Activated CD8-positive, alpha-beta memory T cell treated with anti-CD3 and anti-CD28 coated beads for 36 hours (primary cell): ENCODE results near the gene ZDHHC14. TPM values are rescaled to one million over a fixed set of nuclear protein-coding genes. Genes with fewer than 3 reads are reported as not detected.

ENCODE experiments used
- CTCF ChIA-PET: fragments of 350-600 bp; sonication (Branson Sonifier 250); formaldehyde crosslinking; loops from one replicate; lab custom pipeline; 2021; ENCODE audit warnings: antibody characterized with exemption; lab: Charles Lee
- POLR2A ChIA-PET: fragments of 350-600 bp; sonication (Branson Sonifier 250); formaldehyde crosslinking; loops from one replicate; lab custom pipeline; 2021; ENCODE audit warnings: antibody characterized with exemption; lab: Charles Lee
- total RNA-seq, 2 experiments: library from RNA; stranded (reverse); gene quantifications; one replicate each; pipeline ENCODE4 v1.2.3, GENCODE V29; 2021

Gene ZDHHC14
- total RNA-seq, 2 experiments from 2014 or later = 6.5 to 7.2 TPM

DNA sequence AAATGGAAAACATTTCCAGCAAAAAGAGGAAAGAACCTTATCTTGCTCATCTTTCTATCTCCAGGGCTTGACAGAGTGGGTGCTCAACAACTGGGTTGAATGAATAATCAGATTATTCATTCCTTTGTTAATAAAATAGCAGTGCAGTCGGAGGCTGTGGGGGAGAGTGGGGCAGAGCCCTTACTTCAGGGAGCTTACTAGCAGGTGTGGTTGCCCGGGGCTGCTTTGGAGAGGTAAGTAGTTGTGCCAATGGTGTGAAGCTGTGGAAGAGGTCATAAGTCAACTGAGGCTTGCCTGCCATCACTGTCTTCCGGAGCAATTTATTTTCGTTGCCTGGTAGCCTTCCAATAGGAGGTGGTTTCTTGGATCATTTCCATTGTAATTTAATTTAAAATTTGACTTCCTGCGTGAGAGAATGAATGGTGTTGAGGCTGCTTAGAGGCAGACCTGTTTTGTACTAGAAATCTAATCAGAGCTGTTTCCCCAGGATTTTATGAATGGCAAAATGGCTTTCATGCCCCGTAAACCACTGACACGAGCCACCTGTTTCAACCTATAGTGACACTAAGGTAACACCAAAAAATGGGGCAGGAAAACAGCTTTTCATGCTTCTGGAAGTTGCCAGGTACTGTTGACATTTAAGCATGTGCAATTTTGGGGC lies 51.4 kb downstream of the ZDHHC14 start:
- ChIA-PET POLR2A (no interaction called here), CTCF (no interaction called here)

DNA sequence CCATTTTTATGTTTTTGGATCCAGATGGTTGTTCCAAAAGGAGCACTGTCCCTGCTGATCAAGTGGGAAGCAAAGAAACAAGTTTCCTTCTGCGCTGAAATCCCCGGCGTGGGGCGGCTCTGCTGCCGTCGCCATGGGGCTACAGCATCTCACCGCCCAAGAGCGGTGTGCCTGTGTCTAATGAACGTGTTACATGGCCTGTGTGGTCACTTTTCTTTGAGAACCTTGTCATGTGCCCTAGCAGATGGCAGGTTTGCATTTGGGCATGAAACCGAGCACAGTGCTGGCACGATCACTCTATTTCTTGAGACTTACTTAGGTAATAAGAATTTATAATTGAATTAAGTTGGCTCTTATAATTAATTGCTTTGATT lies 51.9 kb downstream of the ZDHHC14 start:
- CTCF ChIA-PET = no interaction called here
- POLR2A ChIA-PET = interaction anchor here (0.7 kb wide), 1 partner anchor 198 kb away, joined by 3 read pairs; no protein-coding TSS in a partner anchor

DNA sequence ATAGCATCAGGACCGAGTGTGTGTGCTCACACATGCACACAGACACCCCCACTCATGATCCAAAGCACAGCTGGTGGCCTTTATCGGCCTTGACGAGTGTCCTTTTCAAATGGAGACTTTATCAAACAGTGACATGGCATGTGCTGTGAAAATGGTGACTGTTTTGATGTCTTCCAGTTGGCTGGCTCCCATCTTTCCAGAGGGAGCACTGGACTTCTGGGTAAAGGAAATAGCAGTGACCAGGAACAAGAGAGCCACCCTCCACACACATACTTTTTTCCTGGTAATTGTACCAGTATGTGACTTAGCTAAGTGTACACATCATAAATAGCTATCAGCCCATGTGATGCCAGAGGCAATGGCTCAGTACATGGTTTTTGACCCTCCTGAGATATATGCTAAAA lies 52.7 kb downstream of the ZDHHC14 start:
- ChIA-PET POLR2A (interaction anchor here (0.7 kb wide), 1 partner anchor 198 kb away, joined by 3 read pairs; no protein-coding TSS in a partner anchor), CTCF (interaction anchor here (0.5 kb wide), 1 partner anchor 779 kb away, joined by 3 read pairs; no protein-coding TSS in a partner anchor)

DNA sequence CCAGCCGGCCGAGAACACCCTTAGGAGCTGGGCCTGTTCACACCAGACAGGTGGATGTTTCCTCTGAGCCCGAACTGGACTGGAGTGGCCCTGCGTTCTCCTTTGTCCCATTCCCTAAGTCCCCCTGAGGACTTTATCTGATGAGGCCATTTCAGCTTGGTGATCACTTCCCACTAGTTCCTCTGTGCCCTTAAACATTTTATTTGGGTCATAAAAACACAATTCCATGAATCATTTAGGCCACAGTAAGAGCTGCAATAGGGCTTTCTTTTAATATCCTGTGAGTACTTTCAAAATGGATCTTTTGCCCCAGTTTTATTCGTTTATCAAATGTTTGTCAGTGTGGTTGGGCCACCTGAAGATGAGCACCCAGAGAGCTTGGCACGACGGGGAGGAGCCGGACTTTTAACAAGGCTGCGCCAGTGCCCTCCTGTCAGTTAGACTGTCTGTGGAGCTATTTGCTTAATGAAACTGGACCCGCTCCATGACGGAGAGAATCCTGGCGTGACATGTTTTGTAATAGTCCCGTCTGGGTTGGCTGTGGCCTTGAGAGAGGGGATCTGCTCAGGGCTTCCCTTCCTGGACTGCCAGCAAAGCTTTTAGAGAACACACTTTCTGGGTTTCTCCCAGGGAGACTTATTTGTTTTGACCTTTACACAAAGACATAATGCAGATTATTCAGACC lies 53.5 kb downstream of the ZDHHC14 start:
- ChIA-PET POLR2A (no interaction called here), CTCF (interaction anchor here (0.6 kb wide), 1 partner anchor 954 kb away, joined by 3 read pairs; no protein-coding TSS in a partner anchor)

DNA sequence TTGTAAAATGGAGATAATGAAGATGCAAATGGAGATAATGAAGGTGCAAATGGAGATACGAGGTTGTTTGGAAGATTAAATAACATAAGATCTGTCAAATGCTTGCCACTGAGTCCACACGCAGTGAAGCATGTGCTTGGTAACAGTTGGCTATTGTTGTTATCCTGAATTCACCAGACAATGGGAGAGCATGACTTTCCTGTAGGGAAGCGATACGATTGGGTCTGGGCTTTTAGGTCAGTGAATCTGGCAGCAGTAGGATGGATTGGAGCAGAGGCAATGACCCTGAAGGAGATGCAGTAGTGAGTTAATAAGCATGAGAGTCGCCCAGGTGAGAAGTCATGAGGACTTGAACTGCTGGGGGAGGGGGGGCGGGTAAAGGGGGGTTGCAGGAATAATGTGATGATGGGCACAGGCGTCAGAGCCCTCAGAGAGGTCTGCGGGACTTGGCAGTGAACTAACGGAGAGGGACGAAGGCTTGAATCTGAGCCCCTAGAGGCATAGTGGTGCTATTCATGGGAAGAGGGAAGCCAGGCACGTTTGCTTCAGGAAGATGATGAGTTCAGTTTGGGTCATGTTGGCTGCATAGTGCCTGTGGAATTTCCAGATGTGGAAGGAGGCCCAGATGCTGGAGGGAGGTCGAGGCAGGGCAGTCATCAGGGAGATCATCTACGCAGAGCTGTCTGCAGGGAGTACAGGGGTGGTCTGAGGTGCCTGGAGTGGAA lies 55.4 kb downstream of the ZDHHC14 start:
- ChIA-PET POLR2A (no interaction called here), CTCF (interaction anchor here (0.6 kb wide), 1 partner anchor 198 kb away, joined by 3 read pairs; no protein-coding TSS in a partner anchor)

DNA sequence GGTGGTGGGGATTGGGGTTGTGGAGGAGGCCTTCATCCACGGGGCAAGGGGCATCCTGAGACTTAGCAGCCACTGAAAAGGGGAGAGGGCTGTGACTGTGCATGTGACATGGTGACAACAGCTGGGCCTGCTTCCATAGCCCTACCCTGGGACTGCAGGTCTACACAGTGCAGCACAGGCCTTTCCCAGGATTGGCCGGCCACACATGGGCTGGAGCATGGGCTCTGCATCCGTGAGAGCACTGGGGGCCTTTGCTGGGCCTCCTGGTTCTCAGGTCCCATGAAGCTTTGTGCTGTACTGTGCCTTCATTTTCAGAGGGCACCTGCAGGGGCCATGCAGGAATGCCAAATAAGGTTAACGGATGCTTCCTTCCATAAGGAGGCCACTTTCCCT lies 56.0 kb downstream of the ZDHHC14 start:
- ChIA-PET POLR2A (no interaction called here), CTCF (interaction anchor here (0.6 to 1.0 kb wide), 2 partner anchors 26 to 198 kb away, joined by 3 read pairs; no protein-coding TSS in a partner anchor)

DNA sequence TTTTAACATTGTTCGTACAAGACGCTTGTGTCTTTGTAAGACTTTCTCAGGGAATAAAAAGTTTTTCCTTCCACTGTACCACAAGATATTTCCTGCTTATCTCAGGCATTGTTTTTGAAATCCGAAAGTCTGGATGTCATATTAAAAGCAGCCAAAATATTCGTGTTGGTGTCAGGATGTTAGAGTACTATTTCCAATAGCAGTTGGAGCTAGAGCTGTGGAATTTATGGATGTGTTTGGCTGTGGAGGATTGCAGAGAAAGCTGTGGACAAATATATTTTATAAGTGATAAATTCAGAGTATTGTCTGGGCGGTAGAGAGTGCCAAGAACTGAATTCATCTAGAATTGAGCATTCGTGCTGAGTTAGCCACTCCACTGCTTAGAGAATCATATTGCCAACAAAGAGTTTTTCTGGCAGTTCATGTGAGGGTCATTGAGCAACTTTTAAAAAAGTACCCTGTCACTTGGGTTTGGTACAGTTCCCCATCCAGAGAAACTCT lies 57.7 kb downstream of the ZDHHC14 start:
- POLR2A ChIA-PET = no interaction called here
- CTCF ChIA-PET = no interaction called here

DNA sequence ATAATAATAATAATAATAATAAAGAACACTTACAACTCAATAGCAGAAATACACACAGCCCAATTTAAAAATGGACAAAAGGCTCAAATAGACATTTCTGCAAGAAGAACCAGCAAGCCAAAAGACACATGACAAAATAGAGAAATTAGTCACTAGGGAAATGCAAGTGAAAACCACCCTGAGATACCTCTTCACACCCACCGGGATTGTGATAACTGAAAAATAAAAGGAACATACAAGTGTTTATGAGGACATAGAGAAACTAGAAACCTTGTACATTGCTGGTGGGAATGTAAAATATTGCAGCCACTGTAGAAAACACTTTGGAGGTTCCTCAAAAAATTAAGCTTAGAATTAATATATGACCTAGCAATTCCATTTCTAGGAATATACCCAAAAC lies 59.2 kb downstream of the ZDHHC14 start:
- ChIA-PET CTCF (no interaction called here), POLR2A (interaction anchor here (0.6 kb wide), 1 partner anchor 155 kb away, joined by 3 read pairs; no protein-coding TSS in a partner anchor)

DNA sequence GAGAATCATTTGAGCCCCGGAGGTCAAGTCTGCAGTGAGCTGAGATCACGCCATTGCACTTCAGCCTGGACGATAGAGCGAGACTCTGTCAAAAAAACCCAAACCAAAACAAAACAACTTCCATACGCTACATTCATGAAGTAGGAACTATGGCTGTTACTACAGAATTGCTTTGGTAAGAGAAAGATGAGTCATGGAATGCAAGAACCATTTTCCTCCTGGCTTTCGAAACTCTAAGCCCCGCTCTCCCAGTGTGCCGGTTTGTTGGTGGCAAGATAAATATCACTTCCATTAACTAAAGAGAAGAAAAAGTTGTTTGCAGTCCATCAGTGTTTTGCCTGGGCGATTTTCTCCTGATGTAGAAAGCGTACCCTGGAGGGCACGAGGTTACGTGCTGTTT lies 61.3 kb downstream of the ZDHHC14 start:
- CTCF ChIA-PET = no interaction called here
- POLR2A ChIA-PET = no interaction called here

DNA sequence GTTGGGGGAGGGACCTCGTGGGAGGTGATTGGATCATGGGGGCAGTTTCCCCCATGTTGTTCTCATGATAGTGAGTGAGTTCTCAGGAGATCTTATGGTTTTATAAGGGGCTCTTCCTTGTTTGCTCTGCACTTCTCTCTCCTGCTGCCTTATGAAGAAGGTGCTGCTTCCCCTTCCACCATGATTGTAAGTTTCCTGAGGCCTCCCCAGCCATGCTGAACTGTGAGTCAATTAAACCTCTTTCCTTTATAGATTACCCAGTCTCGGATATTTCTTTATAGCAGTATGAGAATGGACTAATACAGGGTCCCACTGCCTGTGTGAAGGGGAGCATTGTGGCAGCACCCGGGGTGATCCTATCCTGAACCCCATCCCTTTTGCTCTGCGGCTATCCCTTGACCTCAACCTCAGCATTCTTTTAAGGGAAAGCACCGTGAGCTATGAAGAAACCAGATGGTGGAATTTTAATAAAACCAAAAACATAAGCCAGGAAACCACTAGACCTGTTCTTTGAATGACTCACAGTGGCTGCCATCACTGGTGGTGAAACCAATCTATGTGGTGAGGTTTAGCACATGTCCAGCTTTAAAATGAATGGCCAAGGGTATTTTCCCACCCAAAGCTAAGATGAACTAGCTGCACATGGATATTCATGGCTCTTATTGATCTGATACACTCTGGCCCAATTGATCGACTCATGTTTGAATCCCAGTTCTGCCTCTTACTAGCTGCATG lies 62.2 kb downstream of the ZDHHC14 start:
- POLR2A ChIA-PET = interaction anchor here (0.9 kb wide), 1 partner anchor 16 kb away, joined by 3 read pairs; no protein-coding TSS in a partner anchor
- CTCF ChIA-PET = no interaction called here

DNA sequence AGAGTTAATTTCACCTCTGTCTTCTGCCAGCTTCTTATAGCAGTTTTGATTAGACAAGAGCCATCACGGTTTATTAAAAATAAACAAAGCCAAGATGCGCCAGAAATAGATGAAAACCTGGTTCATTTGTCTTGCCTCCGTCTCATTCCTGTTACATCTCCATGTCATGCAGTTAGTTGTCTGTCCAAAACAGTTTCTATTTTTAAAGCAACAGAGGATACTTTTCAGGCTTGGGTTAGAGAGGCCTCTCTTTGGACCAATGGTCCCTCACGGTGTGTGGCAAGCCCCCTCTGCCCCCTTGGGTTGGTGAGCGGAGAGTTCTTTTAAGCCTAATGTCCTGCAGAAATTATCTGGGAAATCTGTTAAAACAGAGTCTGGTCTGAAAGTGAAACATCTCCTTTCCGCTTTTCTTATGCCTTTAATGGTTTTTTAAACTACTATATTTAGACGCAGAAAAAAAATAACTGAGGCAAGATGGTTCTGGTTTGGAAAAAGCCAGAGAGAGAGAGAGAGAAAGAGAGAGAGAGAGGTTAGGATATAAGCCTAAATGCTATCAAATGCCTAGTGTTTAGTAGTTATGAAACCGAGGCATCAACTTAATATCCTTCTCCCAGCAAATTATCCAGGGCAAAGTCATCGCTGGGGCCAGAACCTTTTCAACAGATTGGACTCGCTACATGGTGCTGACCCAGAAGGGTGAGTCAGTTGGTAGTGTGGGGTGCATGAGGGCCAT lies 64.5 kb downstream of the ZDHHC14 start:
- CTCF ChIA-PET = no interaction called here
- POLR2A ChIA-PET = no interaction called here

DNA sequence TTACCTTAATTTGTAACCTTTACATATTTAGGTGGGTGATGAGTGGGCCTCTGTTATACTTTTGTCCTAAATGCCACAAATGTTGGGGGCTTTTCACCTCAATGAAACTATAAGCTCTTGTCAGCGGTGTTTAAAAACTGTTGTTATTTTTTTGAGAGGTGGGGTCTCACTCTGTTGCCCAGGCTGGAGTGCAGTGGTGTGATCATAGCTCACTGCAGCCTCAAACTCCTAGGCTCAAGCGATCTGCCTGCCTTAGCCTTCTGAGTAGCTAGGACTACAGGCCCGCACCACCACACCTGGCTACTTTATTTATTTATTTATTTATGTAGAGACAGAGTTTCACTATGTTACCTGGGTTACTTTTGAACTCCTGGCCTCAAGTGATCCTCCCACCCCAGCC lies 66.7 kb downstream of the ZDHHC14 start:
- ChIA-PET CTCF (no interaction called here), POLR2A (no interaction called here)

DNA sequence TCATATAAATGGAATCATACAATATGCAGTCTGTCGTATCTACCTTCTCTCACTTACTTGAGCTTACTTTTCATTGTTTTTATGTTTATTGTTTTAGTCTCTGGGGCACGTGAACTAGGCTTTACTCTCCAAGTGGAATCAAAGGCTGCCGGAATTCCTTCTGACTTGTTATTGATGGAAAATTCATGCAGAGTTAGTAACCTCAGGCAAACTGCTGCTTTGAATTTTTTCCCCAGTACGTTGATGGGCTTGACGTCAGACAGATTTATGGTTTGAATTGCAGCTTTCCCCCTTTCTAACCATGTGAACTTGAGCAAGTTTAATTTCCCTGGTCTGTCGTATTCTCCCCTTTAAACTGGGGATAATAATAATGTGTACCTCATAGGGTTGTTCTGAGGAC lies 68.6 kb downstream of the ZDHHC14 start:
- CTCF ChIA-PET = no interaction called here
- POLR2A ChIA-PET = no interaction called here

DNA sequence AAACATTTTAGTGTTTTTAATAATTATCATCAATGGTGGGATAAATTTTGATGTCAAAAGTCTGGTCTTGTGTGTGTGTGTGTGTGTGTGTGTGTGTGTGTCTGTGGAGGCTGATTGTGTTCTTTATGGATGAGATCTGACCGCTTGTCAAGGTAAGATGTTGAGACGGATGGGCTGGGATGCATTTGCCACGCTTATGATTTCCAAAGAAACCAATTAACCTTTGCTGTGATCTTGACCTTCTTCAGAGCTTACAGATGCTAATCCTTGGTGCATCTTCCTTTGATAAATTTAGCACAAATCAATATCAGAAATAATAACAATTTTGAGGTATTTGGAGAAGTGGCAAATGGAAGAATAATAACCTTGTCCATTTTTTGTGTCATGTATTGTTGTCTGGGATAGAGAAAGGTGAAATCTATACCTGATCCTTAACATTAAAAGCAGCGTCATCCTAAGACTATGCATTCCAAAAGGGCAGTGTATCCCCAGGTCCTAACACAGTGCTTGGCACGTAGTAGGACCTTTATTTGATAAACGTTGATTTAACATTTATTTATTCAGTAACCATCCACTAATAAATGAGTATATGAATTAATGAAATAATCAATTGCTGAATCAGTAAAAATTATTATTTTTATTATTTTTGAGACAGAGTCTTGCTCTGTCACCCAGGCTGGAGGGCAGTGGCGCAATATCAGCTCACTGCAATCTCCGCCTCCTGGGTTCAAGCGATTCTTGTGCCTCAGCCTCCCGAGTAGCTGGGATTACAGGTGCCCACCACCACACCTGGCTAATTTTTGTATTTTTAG lies 70.1 kb downstream of the ZDHHC14 start:
- CTCF ChIA-PET = no interaction called here
- POLR2A ChIA-PET = no interaction called here

DNA sequence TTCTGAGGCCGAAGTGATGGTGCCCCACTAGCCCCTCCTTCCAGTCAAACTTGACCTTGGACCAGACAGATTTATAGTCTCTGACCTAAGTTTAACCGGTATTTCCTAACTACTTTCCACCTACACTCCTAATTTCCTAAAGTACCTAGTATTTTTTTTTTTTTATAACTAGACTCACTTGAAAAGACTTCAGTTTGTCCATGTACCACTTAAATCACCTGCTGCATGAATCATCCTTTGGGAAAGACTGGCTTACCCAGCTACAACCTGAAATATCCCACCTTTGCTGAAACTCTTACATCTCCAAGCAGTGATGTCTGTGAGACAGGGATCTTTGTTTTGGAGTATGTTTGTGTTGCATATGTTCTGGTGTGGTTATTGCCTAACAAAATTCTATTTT lies 71.1 kb downstream of the ZDHHC14 start:
- POLR2A ChIA-PET = interaction anchor here (0.5 to 0.6 kb wide), 2 partner anchors 8 to 84 kb away, joined by 3 to 12 read pairs; no protein-coding TSS in a partner anchor
- CTCF ChIA-PET = no interaction called here

DNA sequence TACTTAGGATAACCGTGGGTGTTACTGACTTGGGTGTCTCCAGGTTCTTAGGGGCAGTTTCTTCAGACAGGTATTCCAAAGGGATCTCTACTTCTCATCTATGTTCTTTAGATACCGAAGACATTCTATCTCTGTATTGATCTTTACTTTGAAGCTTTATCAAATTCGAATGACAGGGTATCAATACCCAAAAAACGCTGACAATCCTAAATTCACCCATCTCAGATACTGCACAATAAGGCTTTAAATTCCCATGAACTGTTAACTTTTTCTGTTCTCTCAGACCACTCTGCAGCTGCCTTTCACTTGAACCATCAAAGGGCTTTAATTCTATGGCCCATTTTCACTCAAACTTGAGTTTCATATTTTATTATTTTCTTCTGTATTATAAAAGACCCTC lies 72.1 kb downstream of the ZDHHC14 start:
- POLR2A ChIA-PET = no interaction called here

DNA sequence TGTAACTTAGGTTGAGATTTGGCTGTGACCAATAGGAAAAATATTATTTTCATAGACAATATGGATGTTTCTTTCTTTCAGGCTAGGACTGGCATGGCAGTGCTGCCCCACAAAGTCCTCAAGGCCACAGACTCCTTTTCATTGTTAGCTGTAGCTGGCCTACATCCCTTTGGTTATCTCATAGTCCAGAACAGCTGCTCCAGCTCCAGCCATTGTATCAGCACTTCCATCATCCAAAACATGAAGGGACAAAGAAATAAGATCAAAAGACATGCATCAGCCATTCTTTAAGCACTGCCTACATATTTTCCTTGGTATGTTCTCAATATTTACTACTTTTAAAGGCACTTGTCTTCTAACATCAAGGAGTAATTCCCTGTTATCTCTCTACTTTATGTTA lies 73.0 kb downstream of the ZDHHC14 start:
- CTCF ChIA-PET = interaction anchor here (0.5 kb wide), 1 partner anchor 27 kb away, joined by 5 read pairs; no protein-coding TSS in a partner anchor
- POLR2A ChIA-PET = no interaction called here

More for the DNA sequence above, 72.1 kb downstream of the ZDHHC14 start:
- CTCF ChIA-PET = no interaction called here
